ENCODE results near the gene NPFF.

NPFF gene

GRCh38 chr12:53513712-53514410 lies 6.6 kb upstream of the NPFF start:
- DNase-seq, result no peak

- DNase-seq, result no peak
These were observed 3.0 kb upstream of the NPFF start for GRCh38 chr12:53510181-53510812.

GRCh38 chr12:53508534-53509170 lies 1.4 kb upstream of the NPFF start:
- DNase-seq, result peak; percentile 95

GRCh38 chr12:53507603-53507885 lies 260 bp upstream of the NPFF start:
- DNase-seq, result no peak

GRCh38 chr12:53506450-53506785 lies 866 bp downstream of the NPFF start:
- DNase-seq, result no peak

GRCh38 chr12:53505555-53506449 lies 1.5 kb downstream of the NPFF start:
- DNase-seq, result no peak

- DNase-seq, result no peak
These were observed 2.2 kb downstream of the NPFF start for GRCh38 chr12:53505086-53505485.

GRCh38 chr12:53504004-53504920 lies 3.0 kb downstream of the NPFF start:
- no peak for DNase-seq

GRCh38 chr12:53502983-53503728 lies 4.1 kb downstream of the NPFF start:
- DNase-seq, result no peak

GRCh38 chr12:53502331-53502730 lies 5.0 kb downstream of the NPFF start:
- DNase-seq, result no peak

- no peak for DNase-seq
These were observed 5.6 kb downstream of the NPFF start for GRCh38 chr12:53501615-53502181.

GRCh38 chr12:53500776-53501614 lies 6.3 kb downstream of the NPFF start, which contains the start of gene TARBP2:
TSS of gene TARBP2 (plus strand) at chr12:53501283. CDS start at chr12:53501409, 126 bp downstream.
- peak; percentile 99 for DNase-seq

GRCh38 chr12:53500142-53500775 lies 7.0 kb downstream of the NPFF start:
- DNase-seq, result peak; percentile 91

GRCh38 chr12:53499266-53500141 lies 7.8 kb downstream of the NPFF start, which contains the start of gene MAP3K12:
TSS of gene MAP3K12 (minus strand) at chr12:53499458. CDS start at chr12:53487391, 12,067 bp downstream.
- peak; percentile 60 for DNase-seq

- no peak for DNase-seq
These were observed 9.1 kb downstream of the NPFF start for GRCh38 chr12:53498235-53498630.

GRCh38 chr12:53497461-53497860 lies 9.8 kb downstream of the NPFF start:
- DNase-seq, result no peak

GRCh38 chr12:53496752-53497032 lies 10.6 kb downstream of the NPFF start:
- DNase-seq, result no peak

GRCh38 chr12:53495903-53496751 lies 11.2 kb downstream of the NPFF start:
- peak; percentile 72 for DNase-seq

Measured in OCI-M1 (cell line).